ENCODE data around the gene TXNDC2.

The TXNDC2 gene

DNA sequence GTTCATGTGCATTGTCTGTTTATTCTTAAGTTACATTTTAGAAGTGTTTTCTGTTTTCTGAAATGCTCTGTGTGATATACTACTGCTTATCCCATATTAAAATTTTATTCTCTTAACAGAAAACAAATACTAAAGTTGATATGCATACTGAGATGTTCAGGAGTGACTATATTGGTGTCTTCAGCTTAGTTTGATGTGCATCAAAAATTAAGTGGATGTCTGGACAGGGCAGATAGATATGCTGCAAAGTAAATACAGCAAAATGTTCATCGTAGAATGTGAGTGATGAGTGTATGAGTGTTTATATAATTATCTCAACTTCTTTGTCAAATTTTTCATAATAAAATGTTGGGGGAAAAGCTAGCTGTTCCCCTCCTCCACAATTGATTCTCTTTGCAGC, 41.2 kb downstream of the TXNDC2 start:
- Histone ChIP-seq H3K9ac (ENCODE audit: low read depth, low read length, poor library complexity, severe bottlenecking) (no peak overlapping the region), H3K4me3 (ENCODE audit: low read length, poor library complexity, severe bottlenecking) (no peak overlapping the region), H3K79me2 (ENCODE audit: insufficient read depth, low read length) (peaks cover 100% of the 10 kb centered on the region), H4K20me1 (ENCODE audit: insufficient read depth, low read length, poor library complexity, severe bottlenecking) (peaks cover 99% of the 10 kb centered on the region), H3K27me3 (ENCODE audit: insufficient read depth, low read length, poor library complexity, severe bottlenecking) (no peaks in the 10 kb centered on the region), H3K9me3 (ENCODE audit: insufficient read depth, low read depth, low read length) (no peaks in the 10 kb centered on the region), H2AFZ (ENCODE audit: low read length) (no peak overlapping the region), H3K9me2 (replicated peaks; ENCODE audit: low read depth, low read length) (no peaks in the 10 kb centered on the region), H3F3A (ENCODE audit: low read depth) (no peaks in the 10 kb centered on the region), H3K4me1 (ENCODE audit: insufficient read depth, low read length, poor library complexity, severe bottlenecking) (peaks cover 59% of the 10 kb centered on the region), H3K4me2 (ENCODE audit: low read depth, low read length, poor library complexity, severe bottlenecking) (peak overlapping the region; percentile 25), H3K36me3 (ENCODE audit: insufficient read depth, low read length) (peaks cover under 1% of the 10 kb centered on the region; the same call in 1 of the 2 replicates)
- TF ChIP-seq, protein P1, sequence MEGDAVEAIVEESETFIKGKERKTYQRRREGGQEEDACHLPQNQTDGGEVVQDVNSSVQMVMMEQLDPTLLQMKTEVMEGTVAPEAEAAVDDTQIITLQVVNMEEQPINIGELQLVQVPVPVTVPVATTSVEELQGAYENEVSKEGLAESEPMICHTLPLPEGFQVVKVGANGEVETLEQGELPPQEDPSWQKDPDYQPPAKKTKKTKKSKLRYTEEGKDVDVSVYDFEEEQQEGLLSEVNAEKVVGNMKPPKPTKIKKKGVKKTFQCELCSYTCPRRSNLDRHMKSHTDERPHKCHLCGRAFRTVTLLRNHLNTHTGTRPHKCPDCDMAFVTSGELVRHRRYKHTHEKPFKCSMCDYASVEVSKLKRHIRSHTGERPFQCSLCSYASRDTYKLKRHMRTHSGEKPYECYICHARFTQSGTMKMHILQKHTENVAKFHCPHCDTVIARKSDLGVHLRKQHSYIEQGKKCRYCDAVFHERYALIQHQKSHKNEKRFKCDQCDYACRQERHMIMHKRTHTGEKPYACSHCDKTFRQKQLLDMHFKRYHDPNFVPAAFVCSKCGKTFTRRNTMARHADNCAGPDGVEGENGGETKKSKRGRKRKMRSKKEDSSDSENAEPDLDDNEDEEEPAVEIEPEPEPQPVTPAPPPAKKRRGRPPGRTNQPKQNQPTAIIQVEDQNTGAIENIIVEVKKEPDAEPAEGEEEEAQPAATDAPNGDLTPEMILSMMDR (conservative IDR thresholded peaks at IDR 0.05; ENCODE audit: low read length) = no peak
- TF ChIP-seq EZH2phosphoT487 (IDR thresholded peaks at IDR 0.05; ENCODE audit: borderline replicate concordance) = no peak

DNA sequence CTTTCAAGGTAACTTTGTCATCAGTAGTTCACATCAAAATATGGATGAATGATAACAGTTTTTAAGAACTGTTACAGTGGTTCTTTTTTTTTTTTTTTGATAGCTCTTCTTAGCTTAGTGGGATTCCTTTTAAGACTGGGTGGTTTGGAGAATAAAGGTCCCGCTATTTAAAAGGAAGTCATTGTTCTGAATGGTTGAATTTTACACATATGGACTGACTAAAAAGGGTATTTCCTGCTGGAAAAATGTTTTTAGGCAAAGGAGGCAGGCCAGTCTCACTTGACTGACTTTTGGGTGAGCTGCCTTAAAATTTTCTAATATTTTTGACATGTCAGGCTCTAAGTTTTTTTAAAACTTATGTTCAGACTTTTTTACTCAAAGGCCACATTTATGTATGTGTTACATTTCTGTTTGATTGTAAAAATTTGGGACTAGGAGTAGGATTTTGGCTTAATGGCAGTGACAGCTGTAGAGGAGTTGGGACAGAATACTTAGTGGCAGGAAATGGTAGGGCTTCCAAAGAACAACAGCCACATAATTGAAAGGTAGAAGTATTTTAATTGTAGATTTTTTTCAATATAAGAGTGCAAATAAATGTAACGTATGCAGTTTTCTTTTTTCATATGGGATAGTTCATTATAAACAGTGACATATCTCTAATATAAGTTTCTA, 41.8 kb downstream of the TXNDC2 start:
- Histone ChIP-seq H3K36me3 (ENCODE audit: insufficient read depth, low read length) (peaks cover 6% of the 10 kb centered on the region; the same call in 1 of the 2 replicates), H3K9me2 (replicated peaks; ENCODE audit: low read depth, low read length) (no peaks in the 10 kb centered on the region), H3F3A (ENCODE audit: low read depth) (no peaks in the 10 kb centered on the region), H3K27me3 (ENCODE audit: insufficient read depth, low read length, poor library complexity, severe bottlenecking) (no peaks in the 10 kb centered on the region), H3K4me3 (ENCODE audit: low read length, poor library complexity, severe bottlenecking) (no peak overlapping the region), H2AFZ (ENCODE audit: low read length) (no peak overlapping the region), H3K4me1 (ENCODE audit: insufficient read depth, low read length, poor library complexity, severe bottlenecking) (peaks cover 55% of the 10 kb centered on the region), H3K4me2 (ENCODE audit: low read depth, low read length, poor library complexity, severe bottlenecking) (peak overlapping the region; percentile 25), H3K9ac (ENCODE audit: low read depth, low read length, poor library complexity, severe bottlenecking) (no peak overlapping the region), H4K20me1 (ENCODE audit: insufficient read depth, low read length, poor library complexity, severe bottlenecking) (peaks cover 99% of the 10 kb centered on the region), H3K79me2 (ENCODE audit: insufficient read depth, low read length) (peaks cover 100% of the 10 kb centered on the region), H3K9me3 (ENCODE audit: insufficient read depth, low read depth, low read length) (no peaks in the 10 kb centered on the region)
- TF ChIP-seq, protein P1 (conservative IDR thresholded peaks at IDR 0.05; ENCODE audit: low read length) = no peak
- TF ChIP-seq EZH2phosphoT487 (IDR thresholded peaks at IDR 0.05; ENCODE audit: borderline replicate concordance) = no peak

DNA sequence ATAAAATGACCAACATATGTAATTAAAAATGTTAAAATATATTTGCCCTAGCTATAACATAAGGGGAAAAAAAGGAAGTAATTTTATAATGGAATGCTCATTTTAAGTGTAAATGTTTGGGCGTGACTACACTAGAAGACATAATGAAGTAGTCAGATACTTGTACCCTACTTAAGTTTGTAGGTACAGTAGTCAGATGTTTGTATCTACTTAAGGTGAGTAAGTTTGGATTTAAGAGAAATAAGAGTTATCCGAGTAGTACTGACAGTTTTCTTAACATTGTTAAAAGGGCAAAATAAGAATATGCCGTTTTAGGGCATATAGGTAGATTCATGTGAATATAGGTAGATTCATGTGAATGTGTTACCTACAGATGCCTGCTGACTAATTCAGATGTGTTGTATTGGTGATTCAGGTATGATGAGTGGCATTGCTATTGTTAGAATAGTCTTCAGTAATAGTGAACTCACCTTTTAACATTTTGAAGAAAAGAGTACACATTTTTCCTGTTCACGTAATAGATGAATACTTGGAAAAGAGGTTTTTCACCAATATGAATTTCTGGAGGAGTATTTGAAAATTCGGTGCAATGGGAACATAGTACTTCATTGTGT, 43.0 kb downstream of the TXNDC2 start:
- no peak overlapping the region for H3K9ac ChIP-seq (ENCODE audit: low read depth, low read length, poor library complexity, severe bottlenecking)
- no peaks in the 10 kb centered on the region for H3F3A ChIP-seq (ENCODE audit: low read depth)
- H3K36me3 ChIP-seq (ENCODE audit: insufficient read depth, low read length) = peaks cover 17% of the 10 kb centered on the region
- peaks cover 43% of the 10 kb centered on the region for H3K4me1 ChIP-seq (ENCODE audit: insufficient read depth, low read length, poor library complexity, severe bottlenecking)
- H3K4me2 ChIP-seq (ENCODE audit: low read depth, low read length, poor library complexity, severe bottlenecking) = no peak overlapping the region
- H3K27me3 ChIP-seq (ENCODE audit: insufficient read depth, low read length, poor library complexity, severe bottlenecking) = no peaks in the 10 kb centered on the region
- peaks cover 100% of the 10 kb centered on the region for H3K79me2 ChIP-seq (ENCODE audit: insufficient read depth, low read length)
- no peaks in the 10 kb centered on the region for H3K9me2 ChIP-seq (replicated peaks; ENCODE audit: low read depth, low read length)
- TF ChIP-seq, protein P1 (conservative IDR thresholded peaks at IDR 0.05; ENCODE audit: low read length) = no peak
- no peak for TF ChIP-seq EZH2phosphoT487 (IDR thresholded peaks at IDR 0.05; ENCODE audit: borderline replicate concordance)
- no peak overlapping the region for H3K4me3 ChIP-seq (ENCODE audit: low read length, poor library complexity, severe bottlenecking)
- no peaks in the 10 kb centered on the region for H3K9me3 ChIP-seq (ENCODE audit: insufficient read depth, low read depth, low read length)
- peaks cover 97% of the 10 kb centered on the region for H4K20me1 ChIP-seq (ENCODE audit: insufficient read depth, low read length, poor library complexity, severe bottlenecking)
- H2AFZ ChIP-seq (ENCODE audit: low read length) = no peak overlapping the region
